NCI-H187 treated with DMSO at 0.1 percent for 48 hours (cell line): Measurements from ENCODE around the gene CEP83.

Source experiments
- DNase-seq: peaks from one replicate; lab custom pipeline; 2025; lab: John Stamatoyannopoulos, UW

Gene CEP83

DNA sequence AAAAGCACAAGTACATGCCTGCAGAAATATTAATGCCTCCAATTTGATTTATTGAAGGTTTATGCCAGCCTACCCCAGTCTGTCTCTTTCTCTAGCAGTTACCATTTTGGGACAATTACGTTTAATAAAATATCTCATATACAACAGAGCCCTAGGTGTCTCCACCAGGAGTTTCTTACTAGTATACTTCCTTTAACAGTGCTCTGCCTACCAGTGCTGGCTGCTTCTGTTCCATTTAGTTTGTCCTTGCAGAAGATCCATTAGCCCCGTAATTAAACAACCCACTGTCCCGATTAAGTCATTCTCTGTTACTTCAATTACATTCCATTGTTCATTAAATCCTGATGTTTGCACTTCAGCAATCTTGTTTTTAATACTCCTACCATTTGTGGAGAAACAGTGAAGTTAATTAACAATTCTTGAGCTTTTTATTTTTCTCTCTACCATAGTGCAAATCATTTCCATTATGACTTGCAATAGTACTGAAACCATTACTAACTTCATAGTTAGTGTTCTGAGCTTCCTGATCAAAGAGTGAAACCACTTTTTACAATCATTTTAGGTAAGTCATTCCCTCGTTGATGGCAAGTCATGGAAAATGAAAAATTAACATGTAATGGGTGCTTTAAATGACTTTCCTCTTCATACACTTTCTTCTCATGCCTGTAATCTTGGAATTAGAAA is 190.2 kb downstream of the CEP83 start:
- DNase-seq = no peak

GRCh38 chr12:94267921-94268471 is 191.7 kb downstream of the CEP83 start:
- DNase-seq = no peak

DNA sequence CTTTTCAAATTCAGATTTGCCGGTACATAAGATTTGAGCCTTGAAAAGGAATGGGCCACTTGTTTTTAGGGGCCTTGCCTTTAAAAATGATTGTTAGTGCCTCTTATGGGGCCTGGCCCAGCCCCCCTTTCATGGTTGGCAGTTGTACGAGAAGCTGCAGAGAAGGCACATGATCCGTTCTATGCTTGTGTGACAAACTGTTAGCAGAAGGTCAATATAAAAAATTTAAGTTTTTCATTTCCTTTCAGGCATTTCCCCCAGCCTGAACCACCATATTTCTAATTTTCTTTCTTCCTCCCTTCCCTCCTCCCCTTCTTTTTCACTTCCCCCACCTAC is 192.2 kb downstream of the CEP83 start:
- DNase-seq = no peak

DNA sequence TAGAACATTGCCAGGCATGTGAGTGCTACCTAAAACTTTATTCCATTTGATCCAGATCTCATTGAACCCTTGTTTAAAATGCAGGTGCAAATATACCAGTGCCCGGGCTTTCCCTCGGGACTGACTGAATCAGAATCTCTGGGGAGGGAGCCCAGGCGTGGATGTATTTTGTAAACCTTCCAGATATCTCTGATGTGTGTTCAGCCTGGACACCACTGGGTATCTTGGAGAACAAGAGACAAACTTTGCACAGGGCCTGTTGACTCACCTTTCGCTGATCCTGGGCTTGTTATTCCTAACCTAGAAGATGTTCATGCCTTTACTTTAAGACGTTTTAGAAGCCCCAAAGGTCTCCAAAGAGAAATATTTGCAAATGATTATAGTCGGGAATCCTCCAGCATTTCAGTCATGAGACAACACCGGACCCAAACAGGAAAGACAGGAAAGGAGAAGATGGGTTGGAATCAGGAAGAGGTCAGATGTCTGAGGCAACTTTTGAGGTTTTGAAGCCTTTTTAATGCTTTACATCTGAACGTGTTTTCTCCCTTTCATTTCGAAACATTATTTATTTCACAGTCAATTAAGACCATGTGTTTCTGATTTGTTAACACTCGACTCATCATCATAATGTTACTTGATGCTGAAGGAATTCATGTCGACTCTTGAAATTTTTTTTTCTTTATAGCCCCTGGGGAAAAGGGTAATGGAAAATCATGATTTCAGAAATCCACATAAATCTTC is 192.7 kb downstream of the CEP83 start:
- DNase-seq = no peak

DNA sequence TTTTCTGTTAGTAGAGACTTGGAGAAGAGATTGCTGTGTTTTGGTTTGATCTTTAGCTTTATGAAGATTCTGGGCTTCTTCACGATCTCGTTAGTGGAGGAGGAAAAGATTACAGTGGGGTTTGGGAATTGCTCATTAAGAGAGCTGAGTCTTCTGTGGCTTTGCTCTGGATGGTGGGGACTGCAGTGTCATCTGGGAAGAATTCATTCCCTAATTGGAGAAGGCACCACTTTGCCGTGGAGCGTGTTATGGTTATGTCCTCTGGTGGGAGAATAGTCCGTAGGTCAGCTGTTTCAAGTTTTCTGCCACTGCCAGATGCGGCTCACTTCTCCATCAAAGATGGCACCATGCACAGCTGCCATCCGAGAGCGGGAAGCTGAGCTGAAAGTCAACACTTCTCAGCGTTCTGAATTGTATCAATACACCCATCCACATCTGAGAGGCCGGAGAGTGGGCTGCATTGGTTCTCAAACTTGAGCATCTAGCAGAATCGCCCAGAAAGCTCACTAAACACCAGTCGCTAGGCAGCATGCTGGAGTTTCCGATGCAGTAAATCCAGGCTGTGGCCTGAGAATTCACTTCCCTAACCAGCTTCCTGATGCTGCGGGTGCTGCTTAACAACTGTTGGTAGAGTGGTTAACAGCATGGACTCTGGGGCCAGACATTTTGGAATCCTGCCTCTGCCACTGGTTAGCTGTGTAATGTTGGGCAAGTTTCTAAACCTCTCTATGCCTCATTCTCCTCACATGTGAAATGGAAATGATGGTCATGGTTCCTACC is 193.5 kb downstream of the CEP83 start:
- DNase-seq = no peak

GRCh38 chr12:94265539-94265938 is 194.1 kb downstream of the CEP83 start:
- no peak for DNase-seq

DNA sequence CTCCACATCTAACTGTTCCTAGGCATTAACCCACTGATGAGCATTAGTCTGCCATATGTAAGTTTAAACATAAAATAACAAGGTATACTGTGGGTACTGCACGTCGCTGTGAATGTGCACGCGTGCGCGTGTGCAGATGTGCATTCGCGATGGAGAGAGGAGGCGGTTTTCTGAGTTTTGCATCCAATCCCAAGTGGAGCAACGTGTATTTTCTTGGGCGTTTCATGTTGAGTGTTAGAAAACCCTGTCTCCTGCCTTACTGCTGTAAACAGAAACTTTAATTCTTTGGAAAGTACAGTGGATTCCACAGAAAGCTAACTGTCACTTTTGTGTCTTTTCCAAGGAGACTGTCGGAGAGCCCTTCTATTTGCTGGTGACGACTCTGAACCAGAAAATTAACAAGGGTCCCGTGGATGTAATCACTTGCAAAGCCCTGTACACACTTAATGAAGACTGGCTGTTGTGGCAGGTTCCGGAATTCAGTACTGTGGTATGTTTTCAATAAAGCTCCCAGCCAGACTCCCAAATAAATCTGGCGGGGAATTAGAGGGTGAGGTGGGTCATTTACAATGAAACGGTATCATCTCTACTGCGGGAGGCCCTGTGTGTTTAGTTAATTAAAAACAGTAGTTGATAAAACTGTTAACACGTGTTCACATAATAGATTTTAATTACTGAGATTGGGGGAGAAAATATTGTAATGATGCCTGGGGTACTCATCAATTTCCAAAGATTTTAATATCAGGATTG is 194.8 kb downstream of the CEP83 start:
- no peak for DNase-seq

DNA sequence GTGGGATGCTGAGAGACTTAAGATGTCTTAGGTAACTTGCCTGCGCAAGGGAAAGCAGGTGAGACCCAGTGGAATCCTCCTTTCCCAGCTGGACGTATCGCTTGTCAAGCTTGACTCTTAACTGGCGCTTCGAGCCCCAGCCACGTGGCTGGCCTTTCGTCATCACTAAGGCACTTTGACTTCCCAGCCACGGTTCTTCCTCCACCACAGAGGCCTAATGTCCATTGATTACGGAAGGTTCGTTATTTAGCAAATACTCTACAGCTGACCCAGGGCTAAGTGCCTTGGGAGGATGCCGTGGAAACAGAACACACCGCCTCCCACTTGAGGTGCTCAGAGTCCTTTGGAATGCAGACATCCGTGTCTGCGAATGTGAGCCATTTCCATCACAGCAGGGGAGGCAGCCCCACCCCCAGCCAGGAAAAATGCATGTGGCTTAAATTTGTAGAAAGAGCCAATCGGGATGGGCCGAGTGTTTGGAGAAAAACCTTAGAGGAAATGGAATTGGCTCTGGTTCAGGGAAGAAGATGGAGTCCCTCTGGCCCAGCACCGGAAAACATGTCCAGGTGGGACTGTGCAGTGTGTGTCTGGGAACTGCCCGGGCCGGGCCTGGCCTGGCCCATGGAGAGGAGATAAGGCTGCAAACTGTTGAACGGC is 195.6 kb downstream of the CEP83 start:
- peak; percentile 26 for DNase-seq

DNA sequence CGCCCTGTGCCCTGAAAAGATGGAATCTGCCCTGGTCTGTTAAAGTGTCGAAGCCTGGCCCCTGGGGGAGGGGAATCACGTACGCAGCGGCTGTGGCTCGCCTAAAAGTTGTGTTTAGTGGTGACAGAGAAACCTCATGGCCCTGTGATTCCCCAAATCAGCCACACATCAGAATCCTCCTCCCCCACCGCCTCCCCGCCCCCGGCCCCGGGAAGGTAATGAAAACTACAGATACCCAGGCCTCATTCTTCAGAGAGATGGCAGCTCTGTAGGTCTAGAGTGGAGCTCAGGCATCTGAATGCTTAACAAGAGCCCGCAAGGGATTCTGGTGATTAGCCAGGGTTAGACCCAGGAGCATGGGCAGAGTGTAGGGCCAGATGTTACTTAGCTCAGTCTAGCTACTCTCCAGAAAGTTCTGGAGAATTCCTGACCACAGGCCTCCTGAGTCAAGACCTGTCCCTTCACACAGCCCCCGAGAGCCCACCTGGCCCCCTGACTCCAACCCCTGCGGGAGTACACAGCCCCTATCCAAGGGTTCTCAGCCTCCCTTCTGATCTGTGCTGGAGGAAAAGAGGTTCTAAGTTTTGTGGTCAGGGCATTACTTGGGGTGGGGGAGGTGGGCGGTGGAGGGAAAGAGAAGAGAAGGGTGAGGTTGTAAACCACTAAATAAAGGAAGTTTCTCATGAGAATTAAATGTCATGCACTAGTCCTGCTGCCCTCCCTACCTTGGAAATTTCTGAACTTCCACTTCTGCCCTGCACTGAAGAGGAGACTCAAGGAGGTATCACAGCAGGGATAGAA is 196.5 kb downstream of the CEP83 start:
- no peak for DNase-seq

GRCh38 chr12:94262228-94263010 is 197.2 kb downstream of the CEP83 start:
- peak; percentile 71 for DNase-seq

GRCh38 chr12:94261786-94262185 is 197.9 kb downstream of the CEP83 start:
- no peak for DNase-seq

DNA sequence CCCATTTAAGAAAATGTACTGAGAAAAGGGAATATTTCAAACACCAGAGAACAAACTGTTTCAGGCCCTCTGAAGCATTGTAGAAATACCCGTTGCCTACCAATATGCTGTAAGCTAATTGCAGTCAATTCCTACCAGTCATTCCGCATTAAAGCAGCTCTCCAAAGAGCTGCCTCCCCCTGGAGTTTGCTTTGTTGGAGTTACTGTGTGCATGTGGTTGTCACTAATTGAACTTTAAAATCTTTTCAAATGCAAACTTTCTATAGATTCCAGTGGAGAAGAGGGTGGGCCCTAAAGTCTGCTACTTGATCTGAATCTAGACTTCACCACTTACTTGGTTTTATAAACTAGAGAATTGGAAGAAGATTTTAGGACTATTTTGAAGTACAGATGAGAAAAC is 198.5 kb downstream of the CEP83 start:
- no peak for DNase-seq

- DNase-seq = no peak
Observed at GRCh38 chr12:94260717-94261116, 198.9 kb downstream of the CEP83 start.

- no peak for DNase-seq
Observed at GRCh38 chr12:94260017-94260416, 199.7 kb downstream of the CEP83 start.

DNA sequence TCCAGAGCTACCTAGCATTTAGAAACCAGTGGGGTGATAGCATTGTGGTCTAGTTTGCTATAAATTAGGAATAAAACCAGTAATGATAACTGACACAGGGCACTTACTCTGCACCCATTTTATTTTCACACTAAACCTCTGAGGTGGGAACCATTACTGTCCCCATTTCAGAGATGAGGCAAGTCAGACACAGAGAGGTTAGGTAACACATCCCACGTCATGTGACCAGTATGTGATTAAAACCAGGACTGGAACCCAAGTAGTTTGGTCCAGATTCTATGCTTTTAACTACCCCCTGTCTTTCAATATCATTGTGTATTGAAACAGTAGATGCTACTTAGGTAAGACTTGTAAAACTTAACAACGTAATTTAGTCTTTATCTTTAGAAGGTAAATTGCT is 201.1 kb downstream of the CEP83 start:
- no peak for DNase-seq
